ENCODE results near the gene C2CD2.

C2CD2 gene

GRCh38 chr21:41948901-41949300, 4.9 kb downstream of the C2CD2 start:
- no peak for TF ChIP-seq CTCF (IDR thresholded peaks at IDR 0.05; ENCODE audit: borderline replicate concordance, control extremely low read depth, extremely low read depth, insufficient read depth, missing control alignments)
- in situ Hi-C loops (cut with MboI; ENCODE audit: low sequenced_read_pairs, unreplicated experiment): no loop called here
- DNase-seq (ENCODE audit: low spot score): no peak

GRCh38 chr21:41948078-41948895, 5.5 kb downstream of the C2CD2 start:
- no peak for TF ChIP-seq CTCF (IDR thresholded peaks at IDR 0.05; ENCODE audit: borderline replicate concordance, control extremely low read depth, extremely low read depth, insufficient read depth, missing control alignments)
- DNase-seq (ENCODE audit: low spot score): no peak
- in situ Hi-C loops (cut with MboI; ENCODE audit: low sequenced_read_pairs, unreplicated experiment): no loop called here

- in situ Hi-C loops (cut with MboI; ENCODE audit: low sequenced_read_pairs, unreplicated experiment): no loop called here
- no peak for DNase-seq (ENCODE audit: low spot score)
- TF ChIP-seq CTCF (IDR thresholded peaks at IDR 0.05; ENCODE audit: borderline replicate concordance, control extremely low read depth, extremely low read depth, insufficient read depth, missing control alignments): no peak
These were observed 7.8 kb downstream of the C2CD2 start for GRCh38 chr21:41945982-41946381.

- DNase-seq (ENCODE audit: low spot score): no peak
- no peak for TF ChIP-seq CTCF (IDR thresholded peaks at IDR 0.05; ENCODE audit: borderline replicate concordance, control extremely low read depth, extremely low read depth, insufficient read depth, missing control alignments)
- in situ Hi-C loops (cut with MboI; ENCODE audit: low sequenced_read_pairs, unreplicated experiment): no loop called here
These were observed 10.0 kb downstream of the C2CD2 start for GRCh38 chr21:41943851-41944250.

GRCh38 chr21:41942457-41942856, 11.4 kb downstream of the C2CD2 start:
- TF ChIP-seq CTCF (IDR thresholded peaks at IDR 0.05; ENCODE audit: borderline replicate concordance, control extremely low read depth, extremely low read depth, insufficient read depth, missing control alignments): no peak
- in situ Hi-C loops (cut with MboI; ENCODE audit: low sequenced_read_pairs, unreplicated experiment): no loop called here

GRCh38 chr21:41941941-41942340, 11.9 kb downstream of the C2CD2 start:
- DNase-seq (ENCODE audit: low spot score): no peak
- TF ChIP-seq CTCF (IDR thresholded peaks at IDR 0.05; ENCODE audit: borderline replicate concordance, control extremely low read depth, extremely low read depth, insufficient read depth, missing control alignments): no peak
- in situ Hi-C loops (cut with MboI; ENCODE audit: low sequenced_read_pairs, unreplicated experiment): no loop called here

More at GRCh38 chr21:41942457-41942856, 11.4 kb downstream of the C2CD2 start:
- no peak for DNase-seq (ENCODE audit: low spot score)
